Mucosa of rectum (tissue), 2 donors: ENCODE measurements around the gene RGS3.

Experiments used
- H3K27ac ChIP-seq, 2 donors: one replicate each; pipeline ENCODE4 v1.7.0; 2013; ENCODE audit warnings: inconsistent platforms in 2 of 2, low read depth in 2 of 2, low read length in 2 of 2
- H3K27me3 ChIP-seq, 2 donors: one replicate each; pipeline ENCODE4 v1.7.0; 2013; ENCODE audit warnings: low read length in 2 of 2; ENCODE audit not compliant: control insufficient read depth in 2 of 2, insufficient read depth in 2 of 2
- H3K36me3 ChIP-seq, 2 donors: one replicate each; pipeline ENCODE4 v1.7.0; 2013; ENCODE audit warnings: low read length in 2 of 2; ENCODE audit not compliant: control insufficient read depth in 2 of 2, insufficient read depth in 2 of 2
- H3K4me1 ChIP-seq, 2 donors: one replicate each; pipeline ENCODE4 v1.7.0; 2013; ENCODE audit warnings: low read length in 2 of 2, mild to moderate bottlenecking in 1 of 2; ENCODE audit not compliant: control insufficient read depth in 2 of 2, insufficient read depth in 2 of 2
- H3K4me3 ChIP-seq, 2 donors: one replicate each; pipeline ENCODE4 v1.7.0; 2013; ENCODE audit warnings: low read length in 2 of 2
- H3K9ac ChIP-seq, 2 donors: one replicate each; pipeline ENCODE4 v1.7.0; 2013; ENCODE audit warnings: low read length in 2 of 2, low read depth in 1 of 2, mild to moderate bottlenecking in 1 of 2
- H3K9me3 ChIP-seq, 2 donors: one replicate each; pipeline ENCODE4 v1.7.0; 2013; ENCODE audit warnings: low read length in 2 of 2; ENCODE audit not compliant: control insufficient read depth in 2 of 2
- donor health status: healthy.
- donor health status: Normal muscosa, but diverticular disease.

The RGS3 gene

DNA sequence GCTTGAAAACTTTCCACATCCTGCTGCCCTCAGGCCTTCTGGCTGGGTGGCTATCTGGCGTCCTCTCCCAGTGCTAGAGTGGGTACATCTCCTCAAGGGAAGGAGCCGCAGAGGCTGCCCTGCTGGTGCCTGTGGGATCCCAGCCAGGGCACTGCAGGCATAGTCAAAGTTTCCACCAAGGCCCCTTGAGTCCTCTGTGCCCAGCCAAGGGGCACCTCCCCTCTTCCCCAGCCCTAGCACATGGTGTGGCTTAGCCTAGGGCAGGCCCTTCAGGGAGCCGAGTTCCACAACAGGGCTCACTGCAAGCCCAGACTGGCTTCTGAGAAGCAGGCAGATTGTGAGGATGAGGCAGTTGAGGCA lies 103.2 kb downstream of the RGS3 start:
- no peak overlapping the region for H3K9ac ChIP-seq
- no peaks in the 10 kb centered on the region for H3K27me3 ChIP-seq
- peak overlapping the region in 1 of 2 donors; percentile 89 for H3K27ac ChIP-seq
- H3K36me3 ChIP-seq: no peaks in the 10 kb centered on the region
- no peaks in the 10 kb centered on the region for H3K9me3 ChIP-seq
- no peak overlapping the region for H3K4me3 ChIP-seq
- peaks cover 30 to 32% of the 10 kb centered on the region in 2 donors for H3K4me1 ChIP-seq

DNA sequence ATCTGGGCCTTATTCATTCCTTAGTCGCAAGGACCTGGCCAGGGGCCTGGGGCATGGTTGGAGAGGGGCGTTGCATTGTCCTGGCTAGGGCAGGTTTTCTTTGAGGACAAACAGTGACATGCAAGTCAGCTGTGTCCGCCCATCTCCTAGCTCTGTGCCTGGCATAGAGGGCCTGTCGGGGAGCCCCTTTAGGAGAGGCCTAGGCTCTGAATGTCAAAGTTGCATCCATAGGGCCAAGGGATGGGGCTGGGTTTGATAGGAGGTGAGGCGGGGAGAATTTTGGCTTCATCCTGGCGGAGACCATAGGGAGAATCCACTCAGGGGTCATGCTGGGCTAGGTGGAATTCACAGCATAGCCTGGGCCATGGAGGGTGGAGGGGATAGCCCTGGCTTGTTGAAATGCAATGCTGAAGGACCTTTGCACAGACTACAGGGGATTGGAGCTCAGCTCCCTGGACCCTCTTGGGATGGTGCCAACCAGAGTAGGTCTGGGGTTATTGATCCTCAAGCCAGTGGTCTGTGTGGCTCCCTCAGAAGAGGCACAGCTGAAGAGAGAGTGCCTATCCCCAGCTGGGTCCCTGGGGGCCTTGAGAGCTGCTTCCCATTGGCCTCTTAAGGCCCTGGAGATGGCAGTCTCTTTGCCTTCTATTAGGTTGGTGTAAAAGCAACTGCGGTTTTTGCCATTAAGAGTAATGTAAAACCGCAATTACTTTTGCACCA lies 104.0 kb downstream of the RGS3 start:
- H3K9ac ChIP-seq: no peak overlapping the region
- no peak overlapping the region for H3K4me3 ChIP-seq
- no peaks in the 10 kb centered on the region for H3K27me3 ChIP-seq
- peak overlapping the region in 1 of 2 donors; percentile 33 for H3K27ac ChIP-seq
- no peaks in the 10 kb centered on the region for H3K9me3 ChIP-seq
- no peaks in the 10 kb centered on the region for H3K36me3 ChIP-seq
- H3K4me1 ChIP-seq: peaks cover 30 to 32% of the 10 kb centered on the region in 2 donors

DNA sequence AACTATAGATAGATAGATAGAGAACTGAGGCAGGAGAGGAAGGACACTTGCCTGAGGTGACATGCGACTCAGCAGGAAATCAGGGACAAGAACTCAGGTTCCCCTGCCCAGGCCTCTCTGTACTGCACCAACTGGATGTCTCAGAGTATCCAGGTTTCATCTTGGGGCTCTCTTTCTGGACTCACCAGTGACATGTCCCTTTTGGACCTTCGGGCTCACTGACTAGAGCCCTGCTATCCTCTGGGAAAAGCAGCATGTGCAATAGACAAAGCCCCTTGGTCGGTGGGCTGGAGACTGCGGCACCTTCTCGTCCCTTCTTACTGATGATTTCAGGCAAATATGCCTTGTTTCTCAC lies 104.5 kb downstream of the RGS3 start:
- peaks cover 30 to 32% of the 10 kb centered on the region in 2 donors for H3K4me1 ChIP-seq
- no peaks in the 10 kb centered on the region for H3K36me3 ChIP-seq
- no peak overlapping the region for H3K4me3 ChIP-seq
- no peaks in the 10 kb centered on the region for H3K27me3 ChIP-seq
- peak overlapping the region in 1 of 2 donors; percentile 33 for H3K27ac ChIP-seq
- no peaks in the 10 kb centered on the region for H3K9me3 ChIP-seq
- H3K9ac ChIP-seq: no peak overlapping the region

DNA sequence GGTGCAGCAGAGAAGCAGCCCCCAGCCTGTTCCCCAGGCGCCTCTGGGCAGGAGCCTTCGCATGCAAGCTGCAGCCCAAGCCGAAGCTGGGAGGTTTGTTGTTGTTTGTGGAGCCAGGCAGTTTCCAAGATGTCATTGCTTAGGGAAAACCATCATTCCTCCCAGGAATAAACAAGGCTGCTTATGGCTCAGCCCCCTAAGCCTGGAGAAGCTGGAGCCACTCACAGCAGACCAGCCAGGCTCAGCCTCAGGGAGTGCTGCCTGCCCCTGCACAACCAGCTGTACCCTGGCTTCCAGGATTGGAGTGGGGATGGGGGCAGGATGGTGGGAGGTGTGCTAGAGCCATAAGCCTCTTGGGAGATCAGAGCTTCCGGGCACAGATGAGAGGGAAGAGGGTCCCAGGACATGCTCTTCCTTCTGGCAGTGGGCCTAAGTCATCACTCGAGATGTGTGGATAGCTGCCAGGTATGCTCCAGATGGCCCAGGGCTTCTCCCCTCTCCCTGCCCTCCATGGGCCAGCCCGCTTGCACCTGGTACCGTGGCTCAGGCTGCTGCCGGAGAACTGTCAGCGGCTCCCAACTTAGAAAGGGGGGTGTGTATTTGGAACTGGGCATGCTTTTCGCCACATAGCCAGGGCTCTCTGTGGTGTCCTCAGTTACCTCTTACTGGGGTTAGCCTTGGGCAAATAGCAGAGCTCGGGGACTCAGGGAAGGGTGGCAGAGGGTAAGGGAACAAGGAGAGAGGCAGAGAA lies 105.2 kb downstream of the RGS3 start:
- Histone ChIP-seq H3K27ac (peak overlapping the region; percentile 18 to 40), H3K27me3 (no peaks in the 10 kb centered on the region), H3K4me1 (peaks cover 27 to 29% of the 10 kb centered on the region in 2 donors), H3K9me3 (no peaks in the 10 kb centered on the region), H3K9ac (no peak overlapping the region), H3K4me3 (no peak overlapping the region), H3K36me3 (no peaks in the 10 kb centered on the region)

DNA sequence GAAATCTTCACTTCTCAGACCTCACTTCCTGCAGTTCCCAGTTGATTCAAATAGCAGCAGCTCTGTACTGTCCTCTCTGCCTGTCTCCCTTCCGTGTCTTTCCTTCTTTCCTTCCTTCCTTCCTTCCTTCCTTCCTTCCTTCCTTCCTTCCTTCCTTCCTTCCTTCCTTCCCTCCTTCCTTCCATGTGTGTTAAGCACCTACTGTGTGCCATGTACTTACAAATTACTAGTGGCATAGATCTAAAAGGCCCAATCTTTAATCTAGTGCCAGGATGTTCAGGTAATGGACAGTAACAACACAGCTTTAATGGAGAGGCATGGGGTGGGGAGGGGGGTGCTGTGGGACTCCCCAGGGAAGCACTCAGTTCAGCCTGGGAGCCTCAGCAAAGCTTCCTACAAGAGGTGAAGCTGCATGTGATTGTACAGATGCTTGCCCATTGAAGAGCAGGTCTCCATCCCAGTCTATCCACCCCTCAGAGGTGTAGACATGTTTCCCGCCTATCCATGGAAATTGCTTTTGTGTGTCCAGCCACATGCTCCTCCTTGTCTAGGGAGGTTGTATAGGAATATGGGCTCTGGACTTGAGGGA lies 106.0 kb downstream of the RGS3 start:
- no peak overlapping the region for H3K4me3 ChIP-seq
- H3K9ac ChIP-seq: no peak overlapping the region
- no peaks in the 10 kb centered on the region for H3K27me3 ChIP-seq
- H3K27ac ChIP-seq: peak overlapping the region in 1 of 2 donors; percentile 40
- H3K4me1 ChIP-seq: peaks cover 19 to 20% of the 10 kb centered on the region in 2 donors
- H3K36me3 ChIP-seq: no peaks in the 10 kb centered on the region
- no peaks in the 10 kb centered on the region for H3K9me3 ChIP-seq

DNA sequence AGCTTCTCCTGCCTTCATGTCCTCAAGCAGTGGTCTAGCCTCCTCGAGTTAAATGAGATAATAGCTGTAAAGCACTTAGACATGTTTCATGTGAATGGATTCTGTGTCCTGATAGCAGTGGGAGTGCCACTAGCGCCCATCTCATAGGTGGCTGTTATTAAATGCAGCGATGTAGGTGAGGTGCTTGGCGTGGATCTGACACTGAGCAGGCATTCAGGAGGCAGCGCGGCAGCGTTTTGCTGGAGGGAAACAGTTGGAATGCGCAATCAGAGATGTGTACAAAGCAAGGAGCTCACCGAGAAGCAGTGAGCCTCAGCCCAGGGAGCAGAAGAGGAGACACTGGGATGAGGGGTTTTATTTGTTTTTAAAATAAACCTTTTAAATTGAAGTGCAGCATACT lies 106.6 kb downstream of the RGS3 start:
- Histone ChIP-seq H3K27ac (no peak overlapping the region), H3K27me3 (no peaks in the 10 kb centered on the region), H3K9me3 (no peaks in the 10 kb centered on the region), H3K36me3 (no peaks in the 10 kb centered on the region), H3K4me3 (no peak overlapping the region), H3K9ac (no peak overlapping the region), H3K4me1 (peaks cover 13 to 15% of the 10 kb centered on the region in 2 donors)

DNA sequence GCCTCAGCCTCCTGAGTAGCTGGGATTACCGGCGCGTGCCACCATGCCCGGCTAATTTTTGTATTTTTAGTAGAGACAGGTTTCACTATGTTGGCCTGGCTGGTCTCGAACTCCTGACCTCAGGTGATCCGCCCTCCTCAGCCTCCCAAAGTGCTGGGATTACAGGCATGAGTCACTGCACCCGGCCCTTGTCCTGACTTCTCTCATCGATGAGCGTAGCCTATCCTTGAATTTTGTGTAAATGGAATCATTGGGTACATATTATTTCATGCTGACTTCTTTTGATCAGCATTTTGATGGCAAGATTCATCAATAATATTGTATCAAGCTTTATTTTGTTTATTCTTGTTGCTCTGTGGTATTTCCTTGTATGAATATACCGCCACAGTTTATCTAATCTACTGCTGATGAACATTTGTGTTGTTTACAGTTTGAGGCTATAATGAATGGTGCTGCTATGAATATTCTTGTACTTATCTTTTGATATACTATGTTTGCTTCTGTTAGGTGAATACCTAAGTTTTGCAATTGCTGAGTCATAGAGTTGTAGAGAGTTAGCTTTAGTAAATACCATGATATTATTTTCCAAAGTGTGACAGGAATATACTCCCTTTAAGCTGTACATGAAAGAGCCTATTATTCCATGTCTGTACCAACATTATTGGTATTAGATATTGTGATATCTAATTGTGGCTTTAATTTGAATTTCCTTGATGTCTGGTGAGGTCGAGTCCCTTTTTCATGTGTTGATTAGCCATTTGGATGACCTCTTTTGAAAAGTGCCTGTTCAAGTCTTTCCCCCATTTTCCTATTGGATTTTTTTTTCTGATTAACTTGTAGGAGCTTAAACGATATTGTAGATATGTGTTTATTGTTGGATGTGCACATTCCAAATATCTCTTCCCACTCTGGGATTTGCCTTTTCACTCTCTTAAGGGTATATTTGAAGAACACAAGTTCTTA lies 107.5 kb downstream of the RGS3 start:
- Histone ChIP-seq H3K4me1 (peaks cover 4 to 6% of the 10 kb centered on the region in 2 donors), H3K27ac (no peak overlapping the region)

DNA sequence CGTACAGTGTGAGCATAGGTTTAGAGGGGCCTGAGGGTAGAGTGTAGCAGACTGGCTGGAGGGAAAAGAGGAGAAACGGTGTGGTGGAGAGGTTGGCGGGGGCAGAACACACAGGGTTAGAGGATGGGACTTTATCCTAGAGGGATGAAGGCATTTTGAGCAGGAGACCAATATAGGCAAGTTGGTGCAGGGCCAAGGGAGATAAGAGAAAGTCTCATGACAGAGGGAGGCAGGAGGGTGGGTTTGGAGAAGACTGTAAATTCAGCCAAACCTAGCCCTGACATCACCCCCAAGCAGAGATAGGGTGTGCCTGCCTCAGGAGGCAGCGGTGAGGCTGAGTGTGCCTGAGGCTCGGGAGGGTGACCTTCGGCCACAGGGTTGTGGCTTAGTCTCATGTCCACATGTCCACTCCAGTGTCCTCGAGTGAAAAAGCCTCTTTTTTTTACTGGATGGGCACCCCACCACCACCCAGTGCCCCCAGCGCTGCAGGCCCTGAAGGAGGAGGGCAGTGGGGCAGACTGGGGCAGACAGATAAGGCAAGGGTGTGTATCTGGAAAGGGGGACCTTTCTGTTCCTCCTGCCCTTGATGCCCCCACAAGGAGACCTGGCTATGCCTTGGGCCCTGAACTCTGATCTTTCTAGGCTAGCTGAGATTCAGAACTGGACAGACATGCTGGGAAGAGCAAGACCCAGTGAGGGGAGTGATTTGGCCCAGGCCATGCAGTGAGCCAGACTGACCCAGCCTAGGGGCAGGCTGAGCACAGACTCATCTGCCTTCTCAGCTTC lies 108.7 kb downstream of the RGS3 start:
- Histone ChIP-seq H3K9me3 (no peaks in the 10 kb centered on the region), H3K27ac (no peak overlapping the region), H3K27me3 (no peaks in the 10 kb centered on the region), H3K4me1 (peaks cover under 1 to 5% of the 10 kb centered on the region in 2 donors), H3K36me3 (no peaks in the 10 kb centered on the region), H3K4me3 (no peak overlapping the region), H3K9ac (no peak overlapping the region)

More for the DNA sequence above, 107.5 kb downstream of the RGS3 start:
- Histone ChIP-seq H3K9me3 (no peaks in the 10 kb centered on the region), H3K27me3 (no peaks in the 10 kb centered on the region), H3K4me3 (no peak overlapping the region), H3K36me3 (no peaks in the 10 kb centered on the region), H3K9ac (no peak overlapping the region)
